WTC11 (cell line): ENCODE results near the gene ALG5.

ENCODE experiments used
- CBFB ChIP-seq: sonication (generic); formaldehyde crosslinking; IDR thresholded peaks from 2 replicates; pipeline ENCODE4 v1.8.1; 2022; ENCODE audit warnings: mild to moderate bottlenecking, low read depth, missing genetic modification reagents
- CREB1 ChIP-seq: sonication (generic); formaldehyde crosslinking; IDR thresholded peaks from 2 replicates; pipeline ENCODE4 v1.8.0; 2023; ENCODE audit warnings: mild to moderate bottlenecking, missing genetic modification reagents
- ELF4 ChIP-seq: sonication (generic); formaldehyde crosslinking; IDR thresholded peaks from 2 replicates; pipeline ENCODE4 v1.8.1; 2022; ENCODE audit warnings: low read depth, mild to moderate bottlenecking, moderate library complexity, missing genetic modification reagents
- ESRRA ChIP-seq: sonication (generic); formaldehyde crosslinking; IDR thresholded peaks from 2 replicates; pipeline ENCODE4 v1.8.1; 2022; ENCODE audit warnings: mild to moderate bottlenecking, missing genetic modification reagents, borderline replicate concordance
- FOXP1 ChIP-seq: sonication (generic); formaldehyde crosslinking; IDR thresholded peaks from 2 replicates; pipeline ENCODE4 v1.8.0; 2022; ENCODE audit warnings: missing genetic modification reagents, mild to moderate bottlenecking, moderate library complexity, borderline replicate concordance
- TEAD4 ChIP-seq: sonication (generic); formaldehyde crosslinking; IDR thresholded peaks from 2 replicates; pipeline ENCODE4 v1.8.0; 2022; ENCODE audit warnings: mild to moderate bottlenecking, missing genetic modification reagents
- ZBTB21 ChIP-seq: sonication (generic); formaldehyde crosslinking; IDR thresholded peaks from 2 replicates; pipeline ENCODE4 v1.8.1; 2023; ENCODE audit warnings: mild to moderate bottlenecking, missing genetic modification reagents, borderline replicate concordance
- TF ChIP-seq, protein P1 (sequence below): fragments of 200-600 bp; IDR thresholded peaks from 2 replicates; pipeline ENCODE4 v1.8.0; 2022; ENCODE audit warnings: antibody characterized with exemption
- TF ChIP-seq, protein P2 (sequence below): sonication (generic); formaldehyde crosslinking; IDR thresholded peaks from 2 replicates; pipeline ENCODE4 v1.8.1; 2023; ENCODE audit warnings: mild to moderate bottlenecking, missing genetic modification reagents, moderate library complexity
- TF ChIP-seq, protein P3 (sequence below): sonication (generic); formaldehyde crosslinking; IDR thresholded peaks from 2 replicates; pipeline ENCODE4 v1.8.0; 2022; ENCODE audit warnings: mild to moderate bottlenecking, missing genetic modification reagents
- TF ChIP-seq, protein P4 (sequence below): sonication (generic); formaldehyde crosslinking; IDR thresholded peaks from 2 replicates; pipeline ENCODE4 v1.8.1; 2022; ENCODE audit warnings: missing genetic modification reagents, borderline replicate concordance
- TF ChIP-seq, protein P5 (sequence below): sonication (generic); formaldehyde crosslinking; IDR thresholded peaks from 2 replicates; pipeline ENCODE4 v1.8.1; 2022; ENCODE audit warnings: mild to moderate bottlenecking, missing genetic modification reagents, moderate library complexity, borderline replicate concordance
- TF ChIP-seq, protein P6 (sequence below): sonication (generic); formaldehyde crosslinking; IDR thresholded peaks from 2 replicates; pipeline ENCODE4 v1.8.1; 2022; ENCODE audit warnings: low read depth, missing genetic modification reagents, borderline replicate concordance
- TF ChIP-seq, protein P7 (sequence below): sonication (generic); formaldehyde crosslinking; IDR thresholded peaks from 2 replicates; pipeline ENCODE4 v1.8.1; 2022; ENCODE audit warnings: low read depth, mild to moderate bottlenecking, moderate library complexity, missing genetic modification reagents, borderline replicate concordance

DNA sequence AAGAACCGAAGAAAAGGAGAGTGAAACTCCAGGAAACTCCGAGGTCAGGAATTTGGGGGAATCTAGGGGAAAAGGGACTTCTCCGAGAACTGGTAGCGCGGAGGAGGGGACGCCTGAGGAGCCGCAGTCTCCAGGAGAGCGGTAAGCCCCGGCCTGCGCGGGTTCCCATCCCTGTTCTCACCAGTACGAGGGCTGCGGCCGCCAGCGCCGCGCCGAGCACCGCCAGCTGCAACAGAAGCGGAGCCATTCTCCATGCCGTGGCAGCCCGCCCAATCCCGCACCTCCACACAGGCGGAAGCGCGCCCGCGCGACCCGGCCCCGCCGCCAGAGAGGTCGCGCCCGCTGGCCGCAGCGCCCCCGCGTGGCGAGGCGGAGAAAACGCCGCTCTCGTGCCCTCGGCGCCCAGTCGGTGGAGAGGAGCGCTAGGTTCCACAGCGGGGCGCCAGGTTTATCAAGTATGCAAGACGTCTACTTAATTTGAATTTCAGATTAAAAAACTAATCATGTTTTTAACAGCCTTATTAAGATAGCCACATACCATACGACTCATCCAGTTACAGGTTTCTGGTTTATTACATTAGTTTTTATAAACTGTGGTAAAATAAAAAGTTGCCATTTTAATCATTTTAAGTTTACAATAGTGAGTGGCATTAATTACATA is at the start of gene ALG5:
- TF ChIP-seq CBFB (no peak; the same call in 1 of the 2 replicates), ZBTB21 (CRISPR knock-in tag) (no peak), ESRRA (CRISPR knock-in tag) (peak; percentile 86), FOXP1 (peak; percentile 83), TEAD4 (CRISPR knock-in tag) (no peak), CREB1 (CRISPR knock-in tag) (no peak), ELF4 (no peak)
- TF ChIP-seq, protein P1, sequence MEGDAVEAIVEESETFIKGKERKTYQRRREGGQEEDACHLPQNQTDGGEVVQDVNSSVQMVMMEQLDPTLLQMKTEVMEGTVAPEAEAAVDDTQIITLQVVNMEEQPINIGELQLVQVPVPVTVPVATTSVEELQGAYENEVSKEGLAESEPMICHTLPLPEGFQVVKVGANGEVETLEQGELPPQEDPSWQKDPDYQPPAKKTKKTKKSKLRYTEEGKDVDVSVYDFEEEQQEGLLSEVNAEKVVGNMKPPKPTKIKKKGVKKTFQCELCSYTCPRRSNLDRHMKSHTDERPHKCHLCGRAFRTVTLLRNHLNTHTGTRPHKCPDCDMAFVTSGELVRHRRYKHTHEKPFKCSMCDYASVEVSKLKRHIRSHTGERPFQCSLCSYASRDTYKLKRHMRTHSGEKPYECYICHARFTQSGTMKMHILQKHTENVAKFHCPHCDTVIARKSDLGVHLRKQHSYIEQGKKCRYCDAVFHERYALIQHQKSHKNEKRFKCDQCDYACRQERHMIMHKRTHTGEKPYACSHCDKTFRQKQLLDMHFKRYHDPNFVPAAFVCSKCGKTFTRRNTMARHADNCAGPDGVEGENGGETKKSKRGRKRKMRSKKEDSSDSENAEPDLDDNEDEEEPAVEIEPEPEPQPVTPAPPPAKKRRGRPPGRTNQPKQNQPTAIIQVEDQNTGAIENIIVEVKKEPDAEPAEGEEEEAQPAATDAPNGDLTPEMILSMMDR, result peak; percentile 97
- TF ChIP-seq, protein P2, sequence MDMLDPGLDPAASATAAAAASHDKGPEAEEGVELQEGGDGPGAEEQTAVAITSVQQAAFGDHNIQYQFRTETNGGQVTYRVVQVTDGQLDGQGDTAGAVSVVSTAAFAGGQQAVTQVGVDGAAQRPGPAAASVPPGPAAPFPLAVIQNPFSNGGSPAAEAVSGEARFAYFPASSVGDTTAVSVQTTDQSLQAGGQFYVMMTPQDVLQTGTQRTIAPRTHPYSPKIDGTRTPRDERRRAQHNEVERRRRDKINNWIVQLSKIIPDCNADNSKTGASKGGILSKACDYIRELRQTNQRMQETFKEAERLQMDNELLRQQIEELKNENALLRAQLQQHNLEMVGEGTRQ, result no peak
- TF ChIP-seq, protein P3, sequence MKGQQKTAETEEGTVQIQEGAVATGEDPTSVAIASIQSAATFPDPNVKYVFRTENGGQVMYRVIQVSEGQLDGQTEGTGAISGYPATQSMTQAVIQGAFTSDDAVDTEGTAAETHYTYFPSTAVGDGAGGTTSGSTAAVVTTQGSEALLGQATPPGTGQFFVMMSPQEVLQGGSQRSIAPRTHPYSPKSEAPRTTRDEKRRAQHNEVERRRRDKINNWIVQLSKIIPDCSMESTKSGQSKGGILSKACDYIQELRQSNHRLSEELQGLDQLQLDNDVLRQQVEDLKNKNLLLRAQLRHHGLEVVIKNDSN (CRISPR knock-in tag), result no peak
- TF ChIP-seq, protein P4, sequence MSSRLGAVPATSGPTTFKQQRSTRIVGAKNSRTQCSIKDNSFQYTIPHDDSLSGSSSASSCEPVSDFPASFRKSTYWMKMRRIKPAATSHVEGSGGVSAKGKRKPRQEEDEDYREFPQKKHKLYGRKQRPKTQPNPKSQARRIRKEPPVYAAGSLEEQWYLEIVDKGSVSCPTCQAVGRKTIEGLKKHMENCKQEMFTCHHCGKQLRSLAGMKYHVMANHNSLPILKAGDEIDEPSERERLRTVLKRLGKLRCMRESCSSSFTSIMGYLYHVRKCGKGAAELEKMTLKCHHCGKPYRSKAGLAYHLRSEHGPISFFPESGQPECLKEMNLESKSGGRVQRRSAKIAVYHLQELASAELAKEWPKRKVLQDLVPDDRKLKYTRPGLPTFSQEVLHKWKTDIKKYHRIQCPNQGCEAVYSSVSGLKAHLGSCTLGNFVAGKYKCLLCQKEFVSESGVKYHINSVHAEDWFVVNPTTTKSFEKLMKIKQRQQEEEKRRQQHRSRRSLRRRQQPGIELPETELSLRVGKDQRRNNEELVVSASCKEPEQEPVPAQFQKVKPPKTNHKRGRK, result no peak
- TF ChIP-seq, protein P5, sequence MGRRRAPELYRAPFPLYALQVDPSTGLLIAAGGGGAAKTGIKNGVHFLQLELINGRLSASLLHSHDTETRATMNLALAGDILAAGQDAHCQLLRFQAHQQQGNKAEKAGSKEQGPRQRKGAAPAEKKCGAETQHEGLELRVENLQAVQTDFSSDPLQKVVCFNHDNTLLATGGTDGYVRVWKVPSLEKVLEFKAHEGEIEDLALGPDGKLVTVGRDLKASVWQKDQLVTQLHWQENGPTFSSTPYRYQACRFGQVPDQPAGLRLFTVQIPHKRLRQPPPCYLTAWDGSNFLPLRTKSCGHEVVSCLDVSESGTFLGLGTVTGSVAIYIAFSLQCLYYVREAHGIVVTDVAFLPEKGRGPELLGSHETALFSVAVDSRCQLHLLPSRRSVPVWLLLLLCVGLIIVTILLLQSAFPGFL (CRISPR knock-in tag), result no peak
- TF ChIP-seq, protein P6, sequence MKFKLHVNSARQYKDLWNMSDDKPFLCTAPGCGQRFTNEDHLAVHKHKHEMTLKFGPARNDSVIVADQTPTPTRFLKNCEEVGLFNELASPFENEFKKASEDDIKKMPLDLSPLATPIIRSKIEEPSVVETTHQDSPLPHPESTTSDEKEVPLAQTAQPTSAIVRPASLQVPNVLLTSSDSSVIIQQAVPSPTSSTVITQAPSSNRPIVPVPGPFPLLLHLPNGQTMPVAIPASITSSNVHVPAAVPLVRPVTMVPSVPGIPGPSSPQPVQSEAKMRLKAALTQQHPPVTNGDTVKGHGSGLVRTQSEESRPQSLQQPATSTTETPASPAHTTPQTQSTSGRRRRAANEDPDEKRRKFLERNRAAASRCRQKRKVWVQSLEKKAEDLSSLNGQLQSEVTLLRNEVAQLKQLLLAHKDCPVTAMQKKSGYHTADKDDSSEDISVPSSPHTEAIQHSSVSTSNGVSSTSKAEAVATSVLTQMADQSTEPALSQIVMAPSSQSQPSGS (CRISPR knock-in tag), result no peak
- TF ChIP-seq, protein P7, sequence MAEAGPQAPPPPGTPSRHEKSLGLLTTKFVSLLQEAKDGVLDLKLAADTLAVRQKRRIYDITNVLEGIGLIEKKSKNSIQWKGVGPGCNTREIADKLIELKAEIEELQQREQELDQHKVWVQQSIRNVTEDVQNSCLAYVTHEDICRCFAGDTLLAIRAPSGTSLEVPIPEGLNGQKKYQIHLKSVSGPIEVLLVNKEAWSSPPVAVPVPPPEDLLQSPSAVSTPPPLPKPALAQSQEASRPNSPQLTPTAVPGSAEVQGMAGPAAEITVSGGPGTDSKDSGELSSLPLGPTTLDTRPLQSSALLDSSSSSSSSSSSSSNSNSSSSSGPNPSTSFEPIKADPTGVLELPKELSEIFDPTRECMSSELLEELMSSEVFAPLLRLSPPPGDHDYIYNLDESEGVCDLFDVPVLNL (CRISPR knock-in tag), result peak; percentile 79; the same call in 1 of the 2 replicates
